ENCODE results near the gene ROR2.

DNA sequence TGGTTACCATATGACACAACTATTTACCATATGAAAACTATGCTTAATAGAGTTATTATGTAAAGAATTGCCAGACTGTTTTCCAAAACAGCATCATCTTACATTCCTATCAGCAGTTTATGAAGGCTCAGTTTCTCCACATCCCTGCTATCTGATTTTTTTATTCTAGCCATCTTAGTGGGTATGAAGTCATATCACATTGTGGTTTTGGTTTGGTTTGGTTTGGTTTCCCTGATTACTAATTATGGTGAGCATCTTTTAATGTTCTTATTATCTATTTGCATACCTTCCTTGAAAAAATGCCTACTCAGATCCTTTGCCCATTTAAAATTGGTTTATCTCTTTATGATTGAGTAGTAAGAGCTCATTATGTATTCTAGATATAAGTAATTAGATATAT lies 327.0 kb downstream of the ROR2 start:
- TF ChIP-seq, protein P1, sequence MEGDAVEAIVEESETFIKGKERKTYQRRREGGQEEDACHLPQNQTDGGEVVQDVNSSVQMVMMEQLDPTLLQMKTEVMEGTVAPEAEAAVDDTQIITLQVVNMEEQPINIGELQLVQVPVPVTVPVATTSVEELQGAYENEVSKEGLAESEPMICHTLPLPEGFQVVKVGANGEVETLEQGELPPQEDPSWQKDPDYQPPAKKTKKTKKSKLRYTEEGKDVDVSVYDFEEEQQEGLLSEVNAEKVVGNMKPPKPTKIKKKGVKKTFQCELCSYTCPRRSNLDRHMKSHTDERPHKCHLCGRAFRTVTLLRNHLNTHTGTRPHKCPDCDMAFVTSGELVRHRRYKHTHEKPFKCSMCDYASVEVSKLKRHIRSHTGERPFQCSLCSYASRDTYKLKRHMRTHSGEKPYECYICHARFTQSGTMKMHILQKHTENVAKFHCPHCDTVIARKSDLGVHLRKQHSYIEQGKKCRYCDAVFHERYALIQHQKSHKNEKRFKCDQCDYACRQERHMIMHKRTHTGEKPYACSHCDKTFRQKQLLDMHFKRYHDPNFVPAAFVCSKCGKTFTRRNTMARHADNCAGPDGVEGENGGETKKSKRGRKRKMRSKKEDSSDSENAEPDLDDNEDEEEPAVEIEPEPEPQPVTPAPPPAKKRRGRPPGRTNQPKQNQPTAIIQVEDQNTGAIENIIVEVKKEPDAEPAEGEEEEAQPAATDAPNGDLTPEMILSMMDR (conservative IDR thresholded peaks at IDR 0.05; ENCODE audit: low read length): no peak
- no peak for TF ChIP-seq EZH2phosphoT487 (IDR thresholded peaks at IDR 0.05; ENCODE audit: borderline replicate concordance)
